Measurements from ENCODE around the gene NOTCH1. TPM values are rescaled to one million over a fixed set of nuclear protein-coding genes. Genes with fewer than 3 reads are reported as not detected.

The NOTCH1 gene
- total RNA-seq, 1 donor from 2014 or later: 34.1 TPM

DNA sequence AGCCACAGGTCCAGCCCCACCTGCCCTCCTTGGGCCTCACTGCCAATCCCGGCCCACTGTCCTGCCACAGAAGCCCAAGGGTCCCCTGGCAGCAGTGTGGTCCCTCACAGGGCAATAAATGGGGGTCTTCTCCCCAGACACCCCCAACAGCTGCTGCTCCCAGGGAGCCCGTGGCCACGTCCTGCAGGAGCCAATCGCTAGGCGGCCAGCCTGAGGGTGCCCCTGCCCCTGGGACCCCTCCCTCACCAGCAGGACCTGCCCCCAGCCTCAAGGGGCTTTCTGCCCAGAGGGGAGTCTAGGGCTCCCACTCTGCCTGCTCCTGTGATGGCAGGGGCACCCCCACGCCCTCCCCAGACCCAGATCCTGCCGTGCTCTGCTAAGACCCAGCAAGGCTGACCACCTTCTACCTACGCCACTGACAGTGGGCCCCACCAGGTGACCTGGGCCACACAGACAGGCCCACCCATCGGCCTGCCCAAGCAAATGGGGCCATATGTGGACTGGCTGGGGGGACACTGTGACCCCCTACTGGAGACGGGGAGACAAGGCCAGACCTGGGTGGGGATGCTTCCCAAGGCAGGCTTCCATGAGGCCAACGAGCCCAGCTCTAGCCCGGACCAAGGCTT, 17.0 kb downstream of the NOTCH1 start:
- H3K9ac ChIP-seq (ENCODE audit: low read length): no peak overlapping the region
- H3K4me3 Mint-ChIP-seq (ENCODE audit: unreplicated experiment): no peak overlapping the region
- no peak for FAIRE-seq
- no peaks in the 10 kb centered on the region for H3K27me3 ChIP-seq (ENCODE audit: insufficient read depth, low read length)
- H3K27me3 Mint-ChIP-seq (ENCODE audit: low read depth, unreplicated experiment): no peaks in the 10 kb centered on the region
- no peak overlapping the region for H3K4me3 ChIP-seq (ENCODE audit: insufficient read depth, low read depth, low read length)
- no peak overlapping the region for H2AFZ ChIP-seq (ENCODE audit: low read depth, low read length)
- peaks cover 2% of the 10 kb centered on the region for H3K36me3 Mint-ChIP-seq (ENCODE audit: low read depth, unreplicated experiment)
- H4K20me1 ChIP-seq (ENCODE audit: insufficient read depth, low read length): peaks cover 94% of the 10 kb centered on the region
- no peak overlapping the region for H3K27ac ChIP-seq (ENCODE audit: low read depth, low read length)
- DNase-seq (ENCODE audit: low read depth): no peak
- peaks cover 60% of the 10 kb centered on the region for H3K79me2 ChIP-seq (ENCODE audit: insufficient read depth, low read length)
- H3K36me3 ChIP-seq (ENCODE audit: insufficient read depth, low read length): no peaks in the 10 kb centered on the region
- peaks cover 12% of the 10 kb centered on the region for H3K4me1 ChIP-seq (ENCODE audit: insufficient read depth, low read length)
- H3K9me3 ChIP-seq (ENCODE audit: insufficient read depth, low read depth, low read length): no peaks in the 10 kb centered on the region
- peaks cover 3% of the 10 kb centered on the region for H3K4me1 Mint-ChIP-seq (ENCODE audit: low read depth, unreplicated experiment)
- H3K27ac Mint-ChIP-seq (ENCODE audit: unreplicated experiment): no peak overlapping the region
- no peaks in the 10 kb centered on the region for H3K9me3 Mint-ChIP-seq (ENCODE audit: unreplicated experiment)
- TF ChIP-seq, protein P1, sequence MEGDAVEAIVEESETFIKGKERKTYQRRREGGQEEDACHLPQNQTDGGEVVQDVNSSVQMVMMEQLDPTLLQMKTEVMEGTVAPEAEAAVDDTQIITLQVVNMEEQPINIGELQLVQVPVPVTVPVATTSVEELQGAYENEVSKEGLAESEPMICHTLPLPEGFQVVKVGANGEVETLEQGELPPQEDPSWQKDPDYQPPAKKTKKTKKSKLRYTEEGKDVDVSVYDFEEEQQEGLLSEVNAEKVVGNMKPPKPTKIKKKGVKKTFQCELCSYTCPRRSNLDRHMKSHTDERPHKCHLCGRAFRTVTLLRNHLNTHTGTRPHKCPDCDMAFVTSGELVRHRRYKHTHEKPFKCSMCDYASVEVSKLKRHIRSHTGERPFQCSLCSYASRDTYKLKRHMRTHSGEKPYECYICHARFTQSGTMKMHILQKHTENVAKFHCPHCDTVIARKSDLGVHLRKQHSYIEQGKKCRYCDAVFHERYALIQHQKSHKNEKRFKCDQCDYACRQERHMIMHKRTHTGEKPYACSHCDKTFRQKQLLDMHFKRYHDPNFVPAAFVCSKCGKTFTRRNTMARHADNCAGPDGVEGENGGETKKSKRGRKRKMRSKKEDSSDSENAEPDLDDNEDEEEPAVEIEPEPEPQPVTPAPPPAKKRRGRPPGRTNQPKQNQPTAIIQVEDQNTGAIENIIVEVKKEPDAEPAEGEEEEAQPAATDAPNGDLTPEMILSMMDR (IDR thresholded peaks at IDR 0.05; ENCODE audit: insufficient read depth, low read depth, low read length): no peak
- no peak for TF ChIP-seq EZH2 (IDR thresholded peaks at IDR 0.05; ENCODE audit: insufficient read depth, low read length)
- no peak overlapping the region for H3K4me2 ChIP-seq (ENCODE audit: low read length)

DNA sequence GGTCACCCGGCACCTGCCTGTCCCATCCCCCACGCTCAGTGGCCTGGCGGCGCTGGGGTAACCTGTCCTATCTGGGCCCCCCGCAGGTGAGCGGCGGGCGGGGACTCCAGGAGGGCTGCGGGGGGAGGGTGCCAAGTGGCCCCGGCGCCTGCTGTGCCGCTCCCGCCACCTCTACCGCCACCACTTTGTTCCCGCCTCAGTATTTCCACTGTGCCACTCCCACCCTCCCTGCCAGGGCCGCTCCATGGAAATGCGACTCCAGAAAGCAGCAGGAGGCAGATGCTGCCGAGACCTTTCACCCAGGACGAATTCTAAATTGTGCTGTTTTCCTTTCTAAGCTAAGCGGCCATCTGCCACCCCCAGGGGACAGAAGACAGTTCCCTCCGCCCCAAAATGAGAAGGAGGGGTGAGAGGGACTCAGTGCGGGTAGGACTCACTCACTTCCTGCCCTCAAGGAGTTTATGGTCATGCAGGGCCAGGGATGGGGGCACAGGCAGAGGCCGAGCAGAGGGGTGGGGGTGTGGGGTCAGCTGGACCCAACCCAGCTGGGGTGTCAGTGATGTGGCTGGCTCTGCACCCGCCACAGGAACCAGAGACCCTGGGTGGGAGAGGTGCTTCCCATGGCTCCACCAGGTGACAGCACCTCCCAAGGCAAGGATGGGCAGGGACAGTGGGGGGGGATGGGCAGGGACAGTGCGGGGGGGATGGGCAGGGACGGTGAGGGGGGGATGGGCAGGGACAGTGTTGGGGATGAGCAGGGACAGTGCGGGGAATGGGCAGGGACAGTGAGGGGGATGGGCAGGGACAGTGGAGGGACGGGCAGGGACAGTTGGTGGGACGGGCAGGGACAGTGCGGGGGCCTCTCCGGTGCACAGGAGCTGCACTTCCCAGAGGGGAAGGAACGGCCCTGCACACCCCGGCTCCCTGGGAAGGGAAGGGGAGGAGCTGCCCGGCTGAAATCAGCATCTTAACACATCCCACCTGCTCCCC, 17.8 kb downstream of the NOTCH1 start:
- Mint-ChIP-seq H3K36me3 (ENCODE audit: low read depth, unreplicated experiment) (peaks cover 2% of the 10 kb centered on the region), H3K4me3 (ENCODE audit: unreplicated experiment) (no peak overlapping the region), H3K27me3 (ENCODE audit: low read depth, unreplicated experiment) (no peaks in the 10 kb centered on the region), H3K27ac (ENCODE audit: unreplicated experiment) (no peak overlapping the region), H3K9me3 (ENCODE audit: unreplicated experiment) (no peaks in the 10 kb centered on the region), H3K4me1 (ENCODE audit: low read depth, unreplicated experiment) (peaks cover 3% of the 10 kb centered on the region)
- Histone ChIP-seq H3K27me3 (ENCODE audit: insufficient read depth, low read length) (no peaks in the 10 kb centered on the region), H3K36me3 (ENCODE audit: insufficient read depth, low read length) (no peaks in the 10 kb centered on the region), H3K9me3 (ENCODE audit: insufficient read depth, low read depth, low read length) (no peaks in the 10 kb centered on the region), H3K79me2 (ENCODE audit: insufficient read depth, low read length) (peaks cover 52% of the 10 kb centered on the region), H3K4me3 (ENCODE audit: insufficient read depth, low read depth, low read length) (no peak overlapping the region), H3K9ac (ENCODE audit: low read length) (no peak overlapping the region), H3K4me2 (ENCODE audit: low read length) (no peak overlapping the region), H4K20me1 (ENCODE audit: insufficient read depth, low read length) (peaks cover 93% of the 10 kb centered on the region), H3K27ac (ENCODE audit: low read depth, low read length) (no peak overlapping the region), H3K4me1 (ENCODE audit: insufficient read depth, low read length) (peaks cover 6% of the 10 kb centered on the region), H2AFZ (ENCODE audit: low read depth, low read length) (no peak overlapping the region)
- FAIRE-seq (no peak), DNase-seq (ENCODE audit: low read depth) (no peak)
- TF ChIP-seq, protein P1 (IDR thresholded peaks at IDR 0.05; ENCODE audit: insufficient read depth, low read depth, low read length): no peak
- no peak for TF ChIP-seq EZH2 (IDR thresholded peaks at IDR 0.05; ENCODE audit: insufficient read depth, low read length)
